ENCODE measurements around the gene ZMYND19. TPM values are rescaled to one million over a fixed set of nuclear protein-coding genes. Genes with fewer than 3 reads are reported as not detected.
"Not testable (repeated sequence)": the region's sequence is repeated elsewhere in the genome, so short reads cannot be mapped to it uniquely, and the experiment has no call there.

Gene ZMYND19
- total RNA-seq, 1 experiment from 2014 or later = 37.0 TPM

DNA sequence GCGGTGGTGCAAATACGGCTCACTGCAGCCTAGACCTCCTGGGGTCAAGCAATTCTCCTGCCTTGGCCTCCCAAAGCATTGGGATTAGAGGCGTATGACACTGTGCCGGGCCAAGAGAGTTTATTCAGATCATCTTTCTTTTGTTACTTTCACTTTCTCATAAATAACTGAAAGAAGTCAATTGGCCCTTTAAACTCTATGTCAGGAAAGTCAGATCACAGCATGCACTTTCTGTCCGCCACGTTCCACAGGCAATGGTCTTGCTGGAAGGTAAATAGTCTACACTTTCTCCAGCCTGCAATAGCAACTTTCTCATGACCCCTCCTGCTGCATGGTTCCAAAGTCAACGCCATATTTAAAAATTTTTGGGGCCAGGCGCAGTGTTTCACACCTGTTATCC is 8.6 kb upstream of the ZMYND19 start:
- ATAC-seq (no peak; the same call in 1 of the 2 replicates), DNase-seq (ENCODE audit: low read depth, low spot score) (no peak)
- Histone ChIP-seq H3K27me3 (ENCODE audit: control insufficient read depth, insufficient read depth, low read length) (no peaks in the 10 kb centered on the region), H3K9me3 (ENCODE audit: control insufficient read depth, insufficient read depth, low read depth, low read length) (no peaks in the 10 kb centered on the region), H3K27ac (ENCODE audit: low read length) (no peak overlapping the region), H3K36me3 (ENCODE audit: control insufficient read depth, insufficient read depth, low read length) (no peaks in the 10 kb centered on the region), H3K4me3 (ENCODE audit: low read depth in 2 of 2, low read length in 2 of 2) (no peak overlapping the region), H3K4me1 (ENCODE audit: control insufficient read depth, insufficient read depth, low read length) (no peaks in the 10 kb centered on the region)
- in situ Hi-C loops (cut with HindIII; ENCODE audit: low pct_unique_long_range_greater_than_20kb, low sequenced_read_pairs) = no loop called here
- no TSS peak for BruUV-seq (replicated peaks)
- ChIA-PET POLR2A (no interaction called here), CTCF (no interaction called here)
- intact Hi-C loops (cut with micrococcal nuclease; ENCODE audit: unreplicated experiment) = no loop called here
- TF ChIP-seq POLR2AphosphoS5 (IDR thresholded peaks at IDR 0.05; ENCODE audit: low read depth, low read length) (no peak), TCF7L2 (IDR thresholded peaks at IDR 0.05; ENCODE audit: low read depth, low read length) (no peak), SIN3A (IDR thresholded peaks at IDR 0.05; ENCODE audit: borderline replicate concordance, insufficient read depth, low read depth, low read length) (no peak)
- TF ChIP-seq, protein P1, sequence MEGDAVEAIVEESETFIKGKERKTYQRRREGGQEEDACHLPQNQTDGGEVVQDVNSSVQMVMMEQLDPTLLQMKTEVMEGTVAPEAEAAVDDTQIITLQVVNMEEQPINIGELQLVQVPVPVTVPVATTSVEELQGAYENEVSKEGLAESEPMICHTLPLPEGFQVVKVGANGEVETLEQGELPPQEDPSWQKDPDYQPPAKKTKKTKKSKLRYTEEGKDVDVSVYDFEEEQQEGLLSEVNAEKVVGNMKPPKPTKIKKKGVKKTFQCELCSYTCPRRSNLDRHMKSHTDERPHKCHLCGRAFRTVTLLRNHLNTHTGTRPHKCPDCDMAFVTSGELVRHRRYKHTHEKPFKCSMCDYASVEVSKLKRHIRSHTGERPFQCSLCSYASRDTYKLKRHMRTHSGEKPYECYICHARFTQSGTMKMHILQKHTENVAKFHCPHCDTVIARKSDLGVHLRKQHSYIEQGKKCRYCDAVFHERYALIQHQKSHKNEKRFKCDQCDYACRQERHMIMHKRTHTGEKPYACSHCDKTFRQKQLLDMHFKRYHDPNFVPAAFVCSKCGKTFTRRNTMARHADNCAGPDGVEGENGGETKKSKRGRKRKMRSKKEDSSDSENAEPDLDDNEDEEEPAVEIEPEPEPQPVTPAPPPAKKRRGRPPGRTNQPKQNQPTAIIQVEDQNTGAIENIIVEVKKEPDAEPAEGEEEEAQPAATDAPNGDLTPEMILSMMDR (IDR thresholded peaks at IDR 0.05) = no peak
- TF ChIP-seq, protein P2, sequence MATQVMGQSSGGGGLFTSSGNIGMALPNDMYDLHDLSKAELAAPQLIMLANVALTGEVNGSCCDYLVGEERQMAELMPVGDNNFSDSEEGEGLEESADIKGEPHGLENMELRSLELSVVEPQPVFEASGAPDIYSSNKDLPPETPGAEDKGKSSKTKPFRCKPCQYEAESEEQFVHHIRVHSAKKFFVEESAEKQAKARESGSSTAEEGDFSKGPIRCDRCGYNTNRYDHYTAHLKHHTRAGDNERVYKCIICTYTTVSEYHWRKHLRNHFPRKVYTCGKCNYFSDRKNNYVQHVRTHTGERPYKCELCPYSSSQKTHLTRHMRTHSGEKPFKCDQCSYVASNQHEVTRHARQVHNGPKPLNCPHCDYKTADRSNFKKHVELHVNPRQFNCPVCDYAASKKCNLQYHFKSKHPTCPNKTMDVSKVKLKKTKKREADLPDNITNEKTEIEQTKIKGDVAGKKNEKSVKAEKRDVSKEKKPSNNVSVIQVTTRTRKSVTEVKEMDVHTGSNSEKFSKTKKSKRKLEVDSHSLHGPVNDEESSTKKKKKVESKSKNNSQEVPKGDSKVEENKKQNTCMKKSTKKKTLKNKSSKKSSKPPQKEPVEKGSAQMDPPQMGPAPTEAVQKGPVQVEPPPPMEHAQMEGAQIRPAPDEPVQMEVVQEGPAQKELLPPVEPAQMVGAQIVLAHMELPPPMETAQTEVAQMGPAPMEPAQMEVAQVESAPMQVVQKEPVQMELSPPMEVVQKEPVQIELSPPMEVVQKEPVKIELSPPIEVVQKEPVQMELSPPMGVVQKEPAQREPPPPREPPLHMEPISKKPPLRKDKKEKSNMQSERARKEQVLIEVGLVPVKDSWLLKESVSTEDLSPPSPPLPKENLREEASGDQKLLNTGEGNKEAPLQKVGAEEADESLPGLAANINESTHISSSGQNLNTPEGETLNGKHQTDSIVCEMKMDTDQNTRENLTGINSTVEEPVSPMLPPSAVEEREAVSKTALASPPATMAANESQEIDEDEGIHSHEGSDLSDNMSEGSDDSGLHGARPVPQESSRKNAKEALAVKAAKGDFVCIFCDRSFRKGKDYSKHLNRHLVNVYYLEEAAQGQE (IDR thresholded peaks at IDR 0.05; ENCODE audit: insufficient read depth in 1 of 2, low read depth in 2 of 2, low read length in 1 of 2) = no peak

DNA sequence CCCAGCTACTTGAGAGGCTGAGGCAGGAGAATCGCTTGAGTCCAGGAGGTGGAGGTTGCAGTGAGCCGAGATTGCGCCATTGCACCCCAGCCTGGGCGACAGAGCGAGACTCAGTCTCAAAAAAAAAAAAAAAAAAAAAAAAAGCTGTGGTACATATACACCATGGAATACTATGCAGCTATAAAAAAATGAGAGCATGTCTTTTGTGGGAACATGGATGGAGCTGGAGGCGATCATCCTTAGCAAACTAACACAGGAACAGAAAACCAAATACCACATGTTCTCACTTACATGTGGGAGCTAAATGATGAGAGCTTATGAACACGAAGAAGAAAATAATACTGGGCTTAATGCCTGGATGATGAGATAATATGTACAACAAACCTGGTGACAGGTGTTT is 6.3 kb upstream of the ZMYND19 start:
- H3K4me1 ChIP-seq (ENCODE audit: control insufficient read depth, insufficient read depth, low read length); POLR2A ChIA-PET; H3K27ac ChIP-seq (ENCODE audit: low read length); in situ Hi-C loops (cut with HindIII; ENCODE audit: low pct_unique_long_range_greater_than_20kb, low sequenced_read_pairs); H3K4me3 ChIP-seq (ENCODE audit: low read depth in 2 of 2, low read length in 2 of 2); CTCF ChIA-PET; intact Hi-C loops (cut with micrococcal nuclease; ENCODE audit: unreplicated experiment); H3K27me3 ChIP-seq (ENCODE audit: control insufficient read depth, insufficient read depth, low read length); DNase-seq (ENCODE audit: low read depth, low spot score); H3K36me3 ChIP-seq (ENCODE audit: control insufficient read depth, insufficient read depth, low read length); ATAC-seq; BruUV-seq (replicated peaks); H3K9me3 ChIP-seq (ENCODE audit: control insufficient read depth, insufficient read depth, low read depth, low read length): not testable (repeated sequence)

DNA sequence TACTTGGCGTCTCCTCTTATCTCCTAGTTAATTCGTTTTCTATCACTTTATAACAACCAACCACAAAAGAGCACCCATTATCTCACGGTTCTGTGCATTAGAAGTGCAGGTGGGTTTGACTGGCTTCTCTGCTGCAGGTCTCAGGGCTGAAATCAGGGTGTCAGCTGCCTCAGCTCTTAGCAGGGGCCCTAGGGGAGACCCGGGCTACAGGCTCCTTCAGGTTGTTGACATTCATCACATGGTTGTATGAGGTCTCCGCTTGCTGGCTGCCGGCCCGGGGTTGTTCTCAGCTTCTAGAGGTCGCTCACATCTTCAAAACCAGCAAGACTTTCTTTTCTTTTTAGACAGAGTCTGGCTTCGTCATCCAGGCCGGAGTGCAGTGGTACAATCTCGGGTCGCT is 2.9 kb upstream of the ZMYND19 start:
- no TSS peak for BruUV-seq (replicated peaks)
- Histone ChIP-seq H3K27me3 (ENCODE audit: control insufficient read depth, insufficient read depth, low read length) (no peaks in the 10 kb centered on the region), H3K4me3 (ENCODE audit: low read depth in 2 of 2, low read length in 2 of 2) (no peak overlapping the region), H3K9me3 (ENCODE audit: control insufficient read depth, insufficient read depth, low read depth, low read length) (no peaks in the 10 kb centered on the region), H3K4me1 (ENCODE audit: control insufficient read depth, insufficient read depth, low read length) (peaks cover 3% of the 10 kb centered on the region; the same call in 1 of the 2 replicates), H3K36me3 (ENCODE audit: control insufficient read depth, insufficient read depth, low read length) (no peaks in the 10 kb centered on the region; the same call in 1 of the 2 replicates), H3K27ac (ENCODE audit: low read length) (no peak overlapping the region)
- DNase-seq (ENCODE audit: low read depth, low spot score) (no peak), ATAC-seq (no peak)
- POLR2A ChIA-PET = no interaction called here
- TF ChIP-seq POLR2AphosphoS5 (IDR thresholded peaks at IDR 0.05; ENCODE audit: low read depth, low read length) = no peak
- no peak for TF ChIP-seq SIN3A (IDR thresholded peaks at IDR 0.05; ENCODE audit: borderline replicate concordance, insufficient read depth, low read depth, low read length)
- TF ChIP-seq, protein P1 (IDR thresholded peaks at IDR 0.05) = no peak
- TF ChIP-seq, protein P2 (IDR thresholded peaks at IDR 0.05; ENCODE audit: insufficient read depth in 1 of 2, low read depth in 2 of 2, low read length in 1 of 2) = no peak
- in situ Hi-C loops (cut with HindIII; ENCODE audit: low pct_unique_long_range_greater_than_20kb, low sequenced_read_pairs) = no loop called here
- CTCF ChIA-PET = no interaction called here
- intact Hi-C loops (cut with micrococcal nuclease; ENCODE audit: unreplicated experiment) = no loop called here
